ENCODE data around the gene BTN3A1. TPM values are rescaled to one million over a fixed set of nuclear protein-coding genes. Genes with fewer than 3 reads are reported as not detected.
A peak's percentile ranks its signal among the peaks of the same experiment; 100 is the strongest.

BTN3A1 gene
- total and polyA plus RNA-seq, 2 of the 8 experiments (the other 6 are each of a cell fraction or from before 2014, with no cell fraction given) = 4.7 to 5.6 TPM

DNA sequence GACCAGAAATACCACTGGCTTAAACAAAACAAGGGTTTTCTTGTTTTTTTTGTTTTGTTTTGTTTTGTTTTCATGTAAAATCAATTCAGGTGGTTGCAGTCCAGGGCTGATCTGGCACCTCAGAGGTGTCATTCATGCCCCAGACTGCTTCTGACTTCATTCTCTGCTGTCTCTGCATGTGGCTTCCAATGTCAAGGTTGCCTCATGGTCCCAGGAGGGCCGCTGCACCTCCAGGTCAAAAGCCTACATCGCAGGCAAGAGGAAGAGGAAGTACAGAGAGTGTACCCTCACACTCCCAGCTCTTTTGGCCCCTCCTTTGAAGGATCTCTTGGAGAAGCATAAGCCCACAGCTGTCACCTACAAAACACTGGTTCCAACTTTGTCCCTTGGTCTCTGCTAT lies 1.4 kb upstream of the BTN3A1 start:
- Histone ChIP-seq H2AK5ac (ENCODE audit: low read depth, low read length) (no peak overlapping the region), H4K91ac (replicated peaks; ENCODE audit: insufficient read length, low read length) (no peak overlapping the region), H2BK5ac (ENCODE audit: low read depth, low read length) (no peak overlapping the region), H2BK20ac (ENCODE audit: low read length) (no peak overlapping the region), H3K79me1 (ENCODE audit: low read depth, low read length) (no peaks in the 10 kb centered on the region), H3K4me1 (replicated peaks in 1 of 4; ENCODE audit: control insufficient read depth in 3 of 4, insufficient read depth in 4 of 4, low read length in 3 of 4) (peaks cover 0 to 2% (median 0%) of the 10 kb centered on the region in 4 experiments; a peak in 1 of 7 replicates), H2AFZ (ENCODE audit: low read length) (no peak overlapping the region), H3K9ac (replicated peaks in 1 of 4; ENCODE audit: extremely low read depth in 1 of 4, low read depth in 3 of 4, low read length in 3 of 4) (no peak overlapping the region), H2BK12ac (ENCODE audit: low read depth, low read length) (no peak overlapping the region), H3K9me3 (ENCODE audit: insufficient read depth in 2 of 2, low read depth in 1 of 2, low read length in 1 of 2) (no peaks in the 10 kb centered on the region), H4K5ac (ENCODE audit: insufficient read length, low read depth, low read length) (no peak overlapping the region), H3K23ac (ENCODE audit: insufficient read length) (no peak overlapping the region), H2BK120ac (replicated peaks; ENCODE audit: low read depth, low read length) (no peak overlapping the region), H3K14ac (ENCODE audit: insufficient read length) (no peak overlapping the region), H3K4ac (replicated peaks; ENCODE audit: insufficient read length, low read depth, low read length) (no peak overlapping the region), H3K79me2 (ENCODE audit: control insufficient read depth in 1 of 2, insufficient read depth in 2 of 2, low read length in 2 of 2) (no peaks in the 10 kb centered on the region), H4K20me1 (replicated peaks in 1 of 2; ENCODE audit: control insufficient read depth in 1 of 2, insufficient read depth in 2 of 2, low read length in 2 of 2) (no peaks in the 10 kb centered on the region), H3K36me3 (ENCODE audit: control insufficient read depth in 2 of 4, insufficient read depth in 4 of 4, low read length in 3 of 4) (no peaks in the 10 kb centered on the region), H3K4me3 (ENCODE audit: extremely low read depth in 1 of 4, insufficient read depth in 2 of 4, low read depth in 3 of 4, low read length in 4 of 4) (no peak overlapping the region), H3K23me2 (ENCODE audit: low read depth, low read length) (no peaks in the 10 kb centered on the region; the same call in 1 of the 2 replicates), H2BK15ac (ENCODE audit: low read length) (no peak overlapping the region), H3K27ac (ENCODE audit: low read depth, low read length) (no peak overlapping the region), H3K56ac (replicated peaks; ENCODE audit: insufficient read length, low read depth, low read length) (no peak overlapping the region), H3K18ac (ENCODE audit: extremely low read depth, low read length) (no peak overlapping the region), H4K8ac (ENCODE audit: extremely low read depth, insufficient read depth, low read length) (no peak overlapping the region), H3K27me3 (replicated peaks in 1 of 4; ENCODE audit: control insufficient read depth in 3 of 4, extremely low read depth in 1 of 4, insufficient read depth in 3 of 4, low read length in 3 of 4) (no peaks in the 10 kb centered on the region), H3K4me2 (ENCODE audit: insufficient read depth in 1 of 2, low read depth in 2 of 2, low read length in 2 of 2) (no peak overlapping the region)
- ChIA-PET POLR2A (ENCODE audit: partially characterized antibody) (interaction anchor here (1.1 kb wide), 1 partner anchor 17 kb away, joined by 4 read pairs; the partner anchor contains the start of gene BTN2A2), CTCF (ENCODE audit: partially characterized antibody) (no interaction called here)
- TF ChIP-seq JUND (IDR thresholded peaks at IDR 0.05; ENCODE audit: low read length) (no peak), FOSL1 (IDR thresholded peaks at IDR 0.05; ENCODE audit: insufficient read depth, low read depth, low read length) (no peak), RFX5 (IDR thresholded peaks at IDR 0.05; ENCODE audit: borderline replicate concordance, low read depth, low read length) (0 out of 2 replicates have a peak, but pooled peaks have one; percentile 15)
- no peak for DNase-seq (ENCODE audit: low read depth in 1 of 2, low spot score in 2 of 2)
- 86% methylated on average over 2 of the region's 2 CpGs; no CpG with 5 or more reads in 1 of the 2 experiments for WGBS, 2 experiments (ENCODE audit: extremely low coverage in 1 of 2, insufficient coverage in 1 of 2, insufficient read length in 1 of 2, insufficient replicate concordance in 2 of 2, low coverage in 1 of 2, low lambda C conversion rate in 2 of 2, missing lambda C conversion rate in 1 of 2)
- no peak for FAIRE-seq

Measured in H1 (cell line).